Measurements from ENCODE around the gene TM7SF3.

TM7SF3 gene

GRCh38 chr12:27008081-27008480 lies 6.1 kb downstream of the TM7SF3 start:
- DNase-seq (ENCODE audit: low read depth) = no peak
- no peak overlapping the region for H3K4me3 ChIP-seq (ENCODE audit: control insufficient read depth, low read depth, low read length)
- TF ChIP-seq CTCF (IDR thresholded peaks at IDR 0.05; ENCODE audit: control insufficient read depth, insufficient read depth, low read depth, low read length, missing control alignments) = no peak

- no peak for DNase-seq (ENCODE audit: low read depth)
- no peak for TF ChIP-seq CTCF (IDR thresholded peaks at IDR 0.05; ENCODE audit: control insufficient read depth, insufficient read depth, low read depth, low read length, missing control alignments)
- no peak overlapping the region for H3K4me3 ChIP-seq (ENCODE audit: control insufficient read depth, low read depth, low read length)
These were observed 7.3 kb downstream of the TM7SF3 start for GRCh38 chr12:27006797-27007467.

- TF ChIP-seq CTCF (IDR thresholded peaks at IDR 0.05; ENCODE audit: control insufficient read depth, insufficient read depth, low read depth, low read length, missing control alignments) = no peak
- H3K4me3 ChIP-seq (ENCODE audit: control insufficient read depth, low read depth, low read length) = no peak overlapping the region
- no peak for DNase-seq (ENCODE audit: low read depth)
These were observed 8.7 kb downstream of the TM7SF3 start for GRCh38 chr12:27005495-27005894.

- no peak for DNase-seq (ENCODE audit: low read depth)
- no peak overlapping the region for H3K4me3 ChIP-seq (ENCODE audit: control insufficient read depth, low read depth, low read length)
- TF ChIP-seq CTCF (IDR thresholded peaks at IDR 0.05; ENCODE audit: control insufficient read depth, insufficient read depth, low read depth, low read length, missing control alignments) = no peak
These were observed 10.5 kb downstream of the TM7SF3 start for GRCh38 chr12:27003421-27004381.

GRCh38 chr12:27002141-27002540 lies 12.0 kb downstream of the TM7SF3 start:
- TF ChIP-seq CTCF (IDR thresholded peaks at IDR 0.05; ENCODE audit: control insufficient read depth, insufficient read depth, low read depth, low read length, missing control alignments) = no peak
- H3K4me3 ChIP-seq (ENCODE audit: control insufficient read depth, low read depth, low read length) = no peak overlapping the region
- DNase-seq (ENCODE audit: low read depth) = no peak

- no peak for TF ChIP-seq CTCF (IDR thresholded peaks at IDR 0.05; ENCODE audit: control insufficient read depth, insufficient read depth, low read depth, low read length, missing control alignments)
- H3K4me3 ChIP-seq (ENCODE audit: control insufficient read depth, low read depth, low read length) = no peak overlapping the region
- DNase-seq (ENCODE audit: low read depth) = no peak
These were observed 12.5 kb downstream of the TM7SF3 start for GRCh38 chr12:27001663-27002062.

Data from AG09309 (cell line).